ENCODE measurements around the gene DCST1.
A peak's percentile ranks its signal among the peaks of the same experiment; 100 is the strongest.
"Not testable (repeated sequence)": the region's sequence is repeated elsewhere in the genome, so short reads cannot be mapped to it uniquely, and the experiment has no call there.

The DCST1 gene, protein sequence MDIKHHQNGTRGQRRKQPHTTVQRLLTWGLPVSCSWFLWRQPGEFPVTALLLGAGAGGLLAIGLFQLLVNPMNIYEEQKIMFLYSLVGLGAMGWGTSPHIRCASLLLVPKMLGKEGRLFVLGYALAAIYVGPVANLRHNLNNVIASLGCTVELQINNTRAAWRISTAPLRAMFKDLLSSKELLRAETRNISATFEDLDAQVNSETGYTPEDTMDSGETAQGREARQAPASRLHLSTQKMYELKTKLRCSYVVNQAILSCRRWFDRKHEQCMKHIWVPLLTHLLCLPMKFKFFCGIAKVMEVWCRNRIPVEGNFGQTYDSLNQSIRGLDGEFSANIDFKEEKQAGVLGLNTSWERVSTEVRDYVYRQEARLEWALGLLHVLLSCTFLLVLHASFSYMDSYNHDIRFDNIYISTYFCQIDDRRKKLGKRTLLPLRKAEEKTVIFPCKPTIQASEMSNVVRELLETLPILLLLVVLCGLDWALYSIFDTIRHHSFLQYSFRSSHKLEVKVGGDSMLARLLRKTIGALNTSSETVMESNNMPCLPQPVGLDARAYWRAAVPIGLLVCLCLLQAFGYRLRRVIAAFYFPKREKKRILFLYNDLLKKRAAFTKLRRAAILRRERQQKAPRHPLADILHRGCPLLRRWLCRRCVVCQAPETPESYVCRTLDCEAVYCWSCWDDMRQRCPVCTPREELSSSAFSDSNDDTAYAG

DNA sequence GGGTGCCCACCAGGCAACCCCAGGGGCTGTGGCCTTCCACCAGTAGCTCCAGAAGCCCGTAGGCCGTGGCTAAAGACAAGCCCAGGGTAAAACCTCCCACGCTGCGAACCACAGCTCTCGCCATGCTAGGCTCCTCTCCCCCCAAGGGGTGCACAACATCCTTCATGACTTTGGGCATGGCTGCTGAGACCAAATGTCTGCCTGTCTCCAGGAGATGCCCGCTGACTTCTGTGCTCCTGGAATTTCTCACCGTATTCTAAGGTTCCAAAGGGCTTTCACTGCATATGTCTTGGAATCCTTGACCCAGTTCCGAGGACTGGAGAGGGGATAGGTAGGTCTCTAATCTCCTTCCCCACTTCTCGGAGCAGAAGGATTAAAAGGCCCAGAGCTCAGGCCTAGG, at the start of gene DCST1, which contains the start of gene DCST2:
TSS of gene DCST1 (plus strand) at position 301 of the 400 bp plus-strand sequence. CDS start 213 bp downstream, outside the sequence.
TSS of gene DCST2 (minus strand) at position 258 of the 400 bp plus-strand sequence. CDS start at position 178, 80 bp downstream.
- DNase-seq (ENCODE audit: low read depth in 2 of 2) = no peak

DNA sequence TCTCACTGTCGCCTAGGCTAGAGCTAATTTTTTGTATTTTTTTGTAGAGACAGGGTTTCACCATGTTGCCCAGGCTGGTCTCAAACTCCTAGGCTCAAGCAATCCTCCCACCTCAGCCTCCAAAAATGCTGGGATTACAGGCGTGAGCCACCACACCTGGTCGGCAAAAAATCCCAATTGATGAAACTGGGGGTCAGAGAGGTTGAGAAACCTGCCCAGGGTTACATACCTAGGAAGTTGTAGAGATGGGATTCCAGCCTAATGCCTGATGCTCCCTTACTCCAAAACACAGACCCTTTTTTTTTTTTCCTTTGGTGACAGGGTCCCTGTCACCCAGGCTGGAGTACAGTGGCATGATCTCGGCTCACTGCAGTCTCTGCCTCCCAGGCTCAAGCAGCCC, 46.9 kb upstream of the DCST1 start:
- DNase-seq (ENCODE audit: low read depth in 2 of 2) = not testable (repeated sequence)

DNA sequence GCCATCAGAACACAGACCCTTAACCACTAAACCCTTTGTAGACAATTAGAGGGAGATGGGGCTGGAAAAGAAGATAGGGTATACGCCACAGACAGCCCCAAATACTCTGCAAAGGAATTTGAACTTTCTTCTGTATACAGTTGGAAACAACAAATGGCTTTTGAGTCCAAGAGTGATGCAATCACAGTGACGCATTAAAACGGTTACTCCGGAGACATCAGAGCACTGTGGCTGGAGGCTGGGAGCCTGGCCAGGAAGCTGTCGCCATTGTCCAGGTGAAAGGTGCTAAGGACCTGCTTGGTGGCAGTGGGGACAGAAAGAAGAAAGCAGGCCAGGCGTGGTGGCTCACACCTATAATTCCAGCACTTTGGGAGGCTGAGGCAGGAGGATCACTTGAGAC, 46.3 kb upstream of the DCST1 start:
- DNase-seq (ENCODE audit: low read depth in 2 of 2) = no peak

DNA sequence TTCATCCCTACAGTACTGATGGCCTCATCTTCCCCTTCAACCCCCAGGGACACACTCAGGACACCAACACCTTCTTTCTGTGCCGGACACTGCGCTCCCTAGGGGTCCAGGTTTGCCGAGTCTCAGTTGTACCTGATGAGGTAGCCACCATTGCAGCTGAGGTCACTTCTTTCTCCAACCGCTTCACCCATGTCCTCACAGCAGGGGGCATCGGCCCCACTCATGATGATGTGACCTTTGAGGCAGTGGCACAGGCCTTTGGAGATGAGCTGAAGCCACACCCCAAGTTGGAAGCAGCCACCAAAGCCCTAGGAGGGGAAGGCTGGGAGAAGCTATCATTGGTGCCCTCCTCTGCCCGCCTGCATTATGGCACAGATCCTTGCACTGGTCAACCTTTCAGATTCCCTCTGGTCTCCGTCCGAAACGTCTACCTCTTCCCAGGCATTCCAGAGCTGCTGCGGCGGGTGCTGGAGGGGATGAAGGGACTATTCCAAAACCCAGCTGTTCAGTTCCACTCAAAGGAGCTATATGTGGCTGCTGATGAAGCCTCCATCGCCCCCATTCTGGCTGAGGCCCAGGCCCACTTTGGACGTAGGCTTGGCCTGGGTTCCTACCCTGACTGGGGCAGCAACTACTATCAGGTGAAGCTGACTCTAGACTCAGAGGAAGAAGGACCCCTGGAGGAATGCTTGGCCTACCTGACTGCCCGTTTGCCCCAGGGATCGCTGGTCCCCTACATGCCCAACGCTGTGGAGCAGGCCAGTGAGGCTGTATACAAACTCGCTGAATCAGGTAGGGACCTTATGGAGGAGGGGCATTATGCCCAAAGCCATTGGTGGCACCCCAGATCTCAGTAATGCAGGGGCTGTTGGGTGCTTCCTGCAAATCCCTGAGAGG, 45.3 kb upstream of the DCST1 start:
- no peak for DNase-seq (ENCODE audit: low read depth in 2 of 2)

DNA sequence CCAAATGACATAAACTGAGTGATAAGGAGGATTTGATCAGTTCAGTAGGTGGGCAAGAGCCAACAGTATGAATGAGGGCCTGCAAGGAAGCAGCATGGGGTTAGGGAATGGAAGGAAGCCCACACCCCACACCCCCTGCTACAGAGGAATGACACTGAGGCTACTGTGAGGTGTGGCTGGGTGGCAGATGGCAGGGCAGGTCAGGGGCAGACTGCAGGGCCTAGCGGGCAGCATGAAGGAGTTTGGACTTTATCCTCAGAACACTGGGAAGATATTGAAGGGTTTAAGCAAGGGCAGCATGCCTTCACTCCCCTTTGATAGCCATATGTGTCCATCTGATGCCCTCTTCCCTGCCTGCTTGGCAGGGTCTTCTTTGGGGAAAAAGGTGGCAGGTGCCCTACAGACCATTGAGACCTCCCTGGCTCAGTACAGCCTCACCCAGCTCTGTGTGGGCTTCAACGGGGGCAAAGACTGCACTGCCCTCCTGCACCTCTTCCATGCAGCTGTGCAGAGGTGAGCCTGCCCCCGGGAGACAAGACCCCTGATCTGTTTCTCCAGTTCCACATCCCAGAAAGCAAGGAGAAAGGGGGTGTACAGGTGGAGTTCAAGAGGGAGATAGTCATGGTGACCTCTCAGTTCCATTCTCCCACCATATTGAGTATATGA, 44.3 kb upstream of the DCST1 start:
- DNase-seq (ENCODE audit: low read depth in 2 of 2) = no peak

DNA sequence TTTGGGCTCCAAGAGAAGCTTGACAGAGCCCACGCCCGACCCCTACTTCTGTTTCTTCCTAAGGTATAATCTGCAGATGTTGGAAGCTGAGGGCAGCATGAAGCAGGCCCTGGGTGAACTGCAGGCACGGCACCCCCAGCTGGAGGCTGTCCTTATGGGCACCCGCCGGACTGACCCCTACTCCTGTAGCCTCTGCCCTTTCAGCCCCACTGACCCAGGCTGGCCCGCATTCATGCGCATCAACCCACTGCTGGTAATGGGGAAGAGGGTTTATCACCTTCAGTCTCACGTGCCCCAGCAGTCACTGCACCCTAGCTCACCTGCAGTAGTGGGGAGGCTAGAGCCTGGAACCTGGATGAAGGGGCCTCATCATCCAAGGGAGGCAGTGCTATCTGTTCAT, 43.3 kb upstream of the DCST1 start:
- DNase-seq (ENCODE audit: low read depth in 2 of 2) = no peak

DNA sequence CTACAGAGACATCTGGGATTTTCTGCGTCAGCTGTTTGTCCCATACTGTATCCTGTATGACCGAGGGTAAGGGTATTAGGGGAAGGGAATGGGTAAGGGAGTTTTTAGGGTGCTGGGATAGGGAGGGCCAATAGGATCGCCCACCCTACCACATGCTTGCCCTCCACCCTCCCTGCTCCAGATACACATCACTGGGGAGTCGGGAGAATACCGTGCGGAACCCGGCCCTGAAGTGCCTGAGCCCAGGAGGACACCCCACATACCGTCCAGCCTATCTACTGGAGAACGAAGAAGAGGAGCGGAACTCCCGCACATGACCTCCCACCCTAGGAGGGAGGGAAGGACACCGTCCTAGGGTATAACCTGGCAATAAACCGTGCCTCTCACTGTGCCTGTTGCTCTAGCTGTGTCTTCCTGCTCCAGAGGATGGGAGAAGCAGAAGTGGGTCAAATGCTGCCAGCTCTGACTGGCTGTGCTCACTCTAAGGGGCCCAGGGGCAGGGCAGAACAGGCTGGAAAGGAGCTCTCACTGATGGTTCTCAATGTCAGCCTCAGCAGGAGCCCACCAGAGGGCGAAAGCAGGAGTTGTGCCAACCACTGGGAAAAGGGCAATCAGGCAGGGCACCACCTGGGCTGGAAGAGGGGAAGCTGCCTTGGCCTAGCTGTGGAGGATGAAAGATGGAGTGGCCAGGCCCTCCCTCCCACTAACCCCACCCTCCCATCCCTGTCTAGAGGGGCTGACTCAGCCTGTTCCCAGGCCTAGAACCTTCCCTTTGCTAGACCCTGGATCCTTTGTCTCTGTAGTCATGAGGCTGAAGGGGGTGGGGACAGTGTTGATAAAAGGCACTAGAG, 40.7 kb upstream of the DCST1 start:
- no peak for DNase-seq (ENCODE audit: low read depth in 2 of 2)

DNA sequence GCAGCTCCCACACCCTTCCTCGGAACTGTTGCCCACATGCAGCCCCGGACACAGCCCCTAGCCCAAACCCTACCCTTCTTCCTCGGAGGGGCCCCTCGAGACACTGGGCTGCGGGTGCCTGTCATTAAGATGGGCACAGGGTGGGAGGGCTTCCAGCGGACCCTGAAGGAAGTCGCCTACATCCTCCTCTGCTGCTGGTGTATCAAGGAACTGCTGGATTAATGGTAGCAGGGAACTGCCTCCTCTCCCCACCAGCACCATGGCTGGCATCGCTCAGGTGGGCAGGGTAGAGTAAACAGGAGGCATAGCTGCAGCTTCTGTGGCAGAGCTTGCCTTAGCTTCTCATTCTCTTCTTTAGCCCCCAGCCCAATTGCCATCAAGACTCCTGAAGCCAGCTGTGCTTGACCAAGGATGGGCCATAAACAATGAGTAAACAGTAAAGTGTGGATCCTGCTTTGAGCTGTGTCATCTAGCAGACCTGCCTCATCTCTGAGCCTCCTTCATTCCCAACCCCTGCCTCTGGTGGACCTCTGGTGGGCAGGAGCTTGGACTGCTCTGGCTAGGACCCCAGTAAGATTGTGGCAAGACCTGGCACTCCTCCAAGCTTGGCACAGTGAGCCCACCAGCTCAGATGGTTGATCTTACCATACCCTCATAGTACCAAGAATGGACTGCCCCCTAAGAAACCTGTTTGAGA, 39.9 kb upstream of the DCST1 start, which contains the start of gene LENEP:
TSS of gene LENEP (plus strand) at position 15 of the 697 bp plus-strand sequence. CDS start at position 37, 22 bp downstream.
- no peak for DNase-seq (ENCODE audit: low read depth in 2 of 2)

DNA sequence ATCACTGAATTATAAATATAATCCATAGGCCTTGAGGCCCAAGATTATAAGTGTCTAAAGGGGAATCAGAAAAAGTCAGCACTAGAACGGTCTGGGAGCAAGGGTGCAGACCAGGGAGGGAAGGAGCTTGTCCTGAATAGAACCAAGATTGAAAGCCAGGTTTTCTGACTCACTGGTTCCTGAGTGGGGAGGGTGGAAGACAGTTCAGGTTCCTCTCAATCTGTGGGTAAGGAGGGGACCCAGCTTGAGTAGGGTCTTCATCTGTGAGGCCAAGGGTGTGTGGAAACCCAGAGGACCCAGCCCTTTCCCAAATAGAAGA, 39.4 kb upstream of the DCST1 start:
- no peak for DNase-seq (ENCODE audit: low read depth in 2 of 2)

DNA sequence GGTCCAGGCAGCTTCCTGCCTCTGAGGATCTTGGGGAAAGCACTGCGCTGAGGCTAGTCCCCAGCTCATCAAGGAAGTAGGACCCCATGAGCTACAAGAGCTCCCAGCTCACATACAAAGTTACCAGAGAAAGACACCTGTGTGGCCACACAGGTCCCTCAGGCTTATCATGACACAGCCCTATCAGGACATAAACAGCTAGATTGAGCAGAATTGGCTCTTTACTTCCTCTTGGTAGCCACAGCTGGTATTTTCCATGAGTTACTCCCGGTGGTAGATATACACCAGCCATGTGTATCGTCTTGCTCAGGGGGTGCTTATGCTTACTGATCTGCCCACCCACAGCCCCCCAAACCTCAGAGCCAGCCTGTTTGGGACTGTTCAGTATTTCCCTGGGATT, 39.0 kb upstream of the DCST1 start:
- DNase-seq (ENCODE audit: low read depth in 2 of 2) = no peak

DNA sequence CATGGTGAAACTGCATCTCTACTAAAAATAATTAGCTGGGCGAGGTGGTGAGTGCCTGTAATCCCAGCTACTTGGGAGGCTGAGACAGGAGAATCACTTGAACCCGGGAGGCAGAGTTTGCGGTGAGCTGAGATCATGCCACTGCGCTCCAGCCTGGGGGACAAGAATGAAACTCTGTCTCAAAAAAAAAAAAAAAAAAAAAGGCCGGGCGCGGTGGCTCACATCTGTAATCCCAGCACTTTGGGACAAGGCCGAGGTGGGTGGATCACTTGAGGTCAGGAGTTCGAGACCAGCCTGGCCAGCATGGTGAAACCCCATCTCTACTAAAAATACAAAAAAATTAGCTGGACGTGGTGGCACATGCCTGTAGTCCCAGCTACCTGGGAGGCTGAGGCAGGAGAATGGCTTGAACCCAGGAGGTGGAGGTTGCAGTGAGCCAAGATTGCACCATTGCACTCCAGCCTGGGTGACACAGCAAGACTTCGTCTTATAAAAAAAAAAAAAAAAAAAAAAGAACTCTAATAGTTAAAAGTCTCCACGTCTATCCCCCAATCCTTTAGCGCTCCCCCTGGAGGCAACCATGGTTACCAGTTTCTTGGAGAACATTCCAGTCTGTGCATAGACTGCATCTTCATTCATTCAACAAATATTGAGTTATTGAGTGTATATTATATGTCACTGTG, 38.2 kb upstream of the DCST1 start:
- not testable (repeated sequence) for DNase-seq (ENCODE audit: low read depth in 2 of 2)

DNA sequence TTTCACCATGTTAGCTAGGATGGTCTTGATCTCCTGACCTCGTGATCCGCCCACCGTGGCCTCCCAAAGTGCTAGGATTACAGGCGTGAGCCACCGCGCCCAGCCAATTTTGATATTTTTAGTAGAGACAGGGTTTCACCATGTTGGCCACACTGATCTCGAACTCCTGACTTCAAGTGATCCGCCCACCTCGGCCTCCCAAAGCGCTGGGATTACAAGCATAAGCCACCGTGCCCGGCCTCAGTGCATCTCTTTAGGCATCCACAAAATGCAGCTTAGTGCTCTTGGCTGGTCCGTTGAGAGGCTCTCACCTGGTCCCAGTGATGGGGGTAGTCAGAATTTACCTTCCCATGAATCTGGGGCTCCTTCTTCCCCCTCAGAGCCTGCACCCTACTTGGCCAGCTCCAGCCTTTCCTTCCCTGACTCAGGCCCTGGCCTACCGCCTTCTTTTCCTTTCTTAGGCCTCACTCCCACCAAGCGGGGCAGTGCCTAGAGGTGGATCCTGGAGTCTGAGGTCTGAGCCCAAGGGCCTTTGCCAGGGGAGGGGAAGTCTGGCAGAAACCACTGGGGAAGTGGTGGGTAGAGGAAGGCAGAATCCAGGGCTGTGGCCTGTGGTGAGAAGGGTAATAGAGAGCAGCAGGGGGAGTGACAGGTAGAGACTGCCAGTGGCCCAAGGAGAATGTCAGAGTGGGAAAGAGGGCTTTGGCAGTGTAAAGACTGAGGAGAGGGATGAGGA, 36.5 kb upstream of the DCST1 start:
- DNase-seq (ENCODE audit: low read depth in 2 of 2) = no peak

DNA sequence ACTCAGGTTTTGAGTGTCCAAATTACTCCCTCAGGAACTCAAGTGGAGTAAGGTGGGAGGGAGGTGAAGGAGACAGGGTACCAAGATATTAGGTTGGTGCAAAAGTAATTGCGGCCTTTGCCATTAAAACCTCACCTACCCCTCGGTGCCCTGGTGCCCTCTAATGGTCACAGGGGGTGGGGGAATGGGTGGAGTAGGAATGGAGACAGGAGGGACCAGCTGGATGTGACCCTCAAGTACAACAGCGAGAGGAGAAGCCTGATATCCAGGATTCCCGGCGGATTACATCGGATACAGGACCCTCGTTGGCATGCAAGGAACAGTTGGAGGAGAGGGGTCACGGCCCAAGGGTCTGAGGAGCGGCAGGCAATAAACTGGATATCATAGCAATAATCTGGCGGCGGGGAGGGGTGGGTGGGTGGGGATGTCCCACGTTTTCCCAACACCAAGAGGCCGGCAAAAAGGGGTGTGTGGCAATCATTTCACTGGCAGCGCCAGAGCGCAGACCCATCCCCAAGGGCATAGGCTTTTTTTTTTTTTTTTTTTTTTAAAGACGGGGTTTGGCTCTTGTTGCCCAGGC, 35.3 kb upstream of the DCST1 start:
- no peak for DNase-seq (ENCODE audit: low read depth in 2 of 2)

DNA sequence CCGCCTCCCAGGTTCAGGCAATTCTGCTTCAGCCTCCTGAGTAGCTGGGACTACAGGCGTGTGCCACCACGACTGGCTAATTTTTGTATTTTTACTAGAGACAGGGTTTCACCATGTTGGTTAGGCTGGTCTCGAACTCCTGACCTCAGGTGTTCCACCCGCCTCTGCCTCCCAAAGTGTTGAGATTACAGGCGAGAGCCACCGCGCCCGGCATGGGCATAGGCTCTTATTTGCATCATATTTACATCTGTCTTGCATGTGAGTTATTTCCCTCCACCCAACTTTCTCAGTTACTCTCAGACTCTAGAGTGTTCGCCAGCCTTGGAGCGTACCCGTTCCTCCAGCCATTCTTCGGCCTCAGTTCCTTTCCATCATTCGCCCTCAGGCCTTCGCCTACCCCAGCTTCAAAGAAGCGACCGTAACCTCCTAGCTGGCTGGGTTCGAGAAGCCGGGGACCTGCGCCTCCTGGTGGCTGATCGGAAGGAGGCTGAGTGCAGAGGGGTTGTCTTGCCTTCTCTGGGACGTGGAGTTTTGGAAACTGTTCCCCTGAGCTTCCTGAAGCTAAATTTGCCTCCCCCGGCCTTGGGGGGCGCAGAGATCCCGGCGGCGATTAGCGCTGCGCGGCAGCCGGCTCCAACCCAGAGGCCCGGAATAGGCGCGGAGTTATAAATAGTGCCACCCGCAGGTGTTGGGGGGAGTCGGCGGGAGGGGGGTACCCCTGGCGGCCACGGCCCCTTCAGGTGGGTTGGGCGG, 34.6 kb upstream of the DCST1 start:
- DNase-seq (ENCODE audit: low read depth in 2 of 2) = peak; percentile 69 to 72

DNA sequence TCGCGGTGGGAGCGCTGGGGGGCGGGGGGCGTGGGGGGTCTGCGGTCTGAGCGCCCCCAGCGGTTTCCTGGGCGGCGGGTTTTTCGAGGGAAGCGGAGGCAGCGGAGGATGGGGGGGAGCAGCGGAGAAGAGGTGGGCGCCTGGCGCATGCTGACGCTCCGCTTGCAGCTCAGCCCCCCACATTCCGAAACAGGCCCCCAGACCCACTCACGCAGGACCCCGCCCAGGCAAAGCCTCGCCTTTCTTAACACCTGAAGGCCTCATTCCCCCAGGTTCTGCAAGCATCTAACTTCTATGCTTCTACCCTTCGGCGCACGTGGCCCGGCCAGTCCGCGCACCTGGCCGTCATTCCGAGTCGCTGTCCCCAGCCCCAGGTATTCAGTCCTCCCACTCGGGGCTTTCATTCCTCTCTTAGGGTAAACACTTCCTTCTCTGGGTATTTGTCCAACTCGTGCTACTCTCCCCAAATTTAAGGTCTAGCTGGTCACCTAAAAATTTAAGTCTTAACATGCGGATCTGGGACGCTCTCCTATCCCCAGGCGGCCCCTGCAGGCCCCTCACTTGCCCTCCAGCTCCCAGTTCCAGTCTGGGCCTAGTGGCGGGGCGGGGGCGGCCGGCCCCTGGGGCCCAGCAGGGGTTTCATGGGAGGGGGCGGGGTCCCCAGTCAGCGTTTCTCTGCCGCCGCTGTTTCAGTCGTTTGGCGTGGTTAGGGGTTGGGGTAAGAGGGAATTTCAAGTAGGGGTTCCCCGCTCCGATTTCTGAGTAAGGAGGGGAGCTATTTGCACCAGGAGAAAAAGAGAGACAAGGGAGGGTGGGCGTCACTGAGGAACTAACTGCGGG, 33.8 kb upstream of the DCST1 start:
- peak in 1 of 2 donors; percentile 59 for DNase-seq (ENCODE audit: low read depth in 2 of 2)

DNA sequence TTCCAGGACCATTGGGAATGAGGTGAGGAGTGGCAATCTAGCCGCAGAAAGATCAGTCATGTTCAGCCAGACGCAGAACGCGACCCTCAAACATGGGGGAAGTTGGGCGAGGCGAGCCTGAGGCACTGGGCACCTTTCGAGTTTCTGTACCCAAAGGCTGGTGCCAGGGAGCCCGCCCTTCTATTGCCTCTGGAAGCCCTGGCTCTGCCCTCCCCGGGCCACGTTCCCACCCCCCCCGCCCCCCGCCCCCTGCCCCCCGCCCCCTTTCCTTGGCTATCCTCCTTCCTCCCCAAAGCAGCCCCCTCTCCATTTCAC, 33.3 kb upstream of the DCST1 start:
- DNase-seq (ENCODE audit: low read depth in 2 of 2) = no peak

Measured in stimulated activated CD4-positive, alpha-beta T cell treated with anti-CD3 and anti-CD28 coated beads, Interleukin-1b, Interleukin-23, amount 100 ng/mL, for 4 hours (primary cell).